Sigmoid colon (tissue), 7 donors: Measurements from ENCODE around the gene ERMP1. TPM values are rescaled to one million over a fixed set of nuclear protein-coding genes. Genes with fewer than 3 reads are reported as not detected.

Experiments
- DNase-seq: peaks from one replicate; pipeline ENCODE4 v3.0.0-alpha.2; 2019
- H3K27ac ChIP-seq, 4 donors: fragments of 200-600 bp; sonication (generic); one replicate each; pipeline ENCODE4 v1.5.1; 2016 to 2019; ENCODE audit warnings: mild to moderate bottlenecking in 1 of 4
- H3K27me3 ChIP-seq, 3 donors: fragments of 200-600 bp; sonication (generic); one replicate each; pipeline ENCODE4 v1.5.1; 2019; ENCODE audit warnings: mild to moderate bottlenecking in 1 of 3
- H3K36me3 ChIP-seq, 4 donors: fragments of 200-600 bp; sonication (generic); one replicate each; pipeline ENCODE4 v1.5.1; 2016 to 2019
- H3K4me1 ChIP-seq, 4 donors: fragments of 200-600 bp; sonication (generic); one replicate each; pipeline ENCODE4 v1.5.1; 2017 to 2019
- H3K4me3 ChIP-seq, 4 donors: fragments of 200-600 bp; sonication (generic); one replicate each; pipeline ENCODE4 v1.5.1; 2017 to 2019; ENCODE audit warnings: mild to moderate bottlenecking in 2 of 4, moderate library complexity in 1 of 4
- H3K9me3 ChIP-seq, 4 donors: fragments of 200-600 bp in 3 of 4; sonication (generic) in 3 of 4; one replicate each; pipeline versions ENCODE4 v1.5.1 to v1.6.1; 2013 to 2019
- EP300 ChIP-seq, 4 donors: sonication (generic); formaldehyde crosslinking; IDR thresholded peaks; one replicate each; pipeline ENCODE4 v1.6.1; 2017; ENCODE audit warnings: antibody characterized with exemption in 4 of 4
- POLR2A ChIP-seq, 2 donors: fragments of 450-650 bp; IDR thresholded peaks; one replicate each; pipeline ENCODE4 v1.6.1; 2016; ENCODE audit warnings: antibody characterized with exemption in 2 of 2, mild to moderate bottlenecking in 2 of 2, moderate library complexity in 2 of 2
- POLR2AphosphoS5 ChIP-seq, 4 donors: sonication (generic); formaldehyde crosslinking; IDR thresholded peaks; one replicate each; pipeline ENCODE4 v1.6.1; 2017; ENCODE audit warnings: antibody characterized with exemption in 4 of 4
- WGBS, 2 donors: extraction: QIAGEN DNeasy Blood & Tissue Kit; methylation state at CpG; one replicate each; pipeline ENCODE4 v1.1.7; 2013; 5-methylcytosine and 5-hydroxymethylcytosine counted together
- intact Hi-C: fragments of 100-400 bp; cut with DNase I; formaldehyde crosslinking; loops from one replicate; pipeline ENCODE4 v1.15.1; 2023
- polyA plus RNA-seq, 3 donors: library from polyadenylated mRNA; stranded (reverse); fragments of 200-250 nt; gene quantifications; one replicate each; pipeline ENCODE4 v1.2.3, GENCODE V29; 2013
- total RNA-seq, 4 donors: library from RNA; depleted of rRNA; stranded (reverse); fragments of >200 nt; gene quantifications; one replicate each; pipeline ENCODE4 v1.1.0, GENCODE V29; 2016
- TF ChIP-seq, protein P1 (sequence below), 4 experiments: fragments of 450-650 bp in 3 of 4; fragments of 200-600 bp in 1 of 4; IDR thresholded peaks; one replicate each; pipeline ENCODE4 v1.5.1; 2016 to 2019; ENCODE audit warnings: antibody characterized with exemption in 4 of 4, mild to moderate bottlenecking in 3 of 4, moderate library complexity in 2 of 4
- donor health status: healthy with polysubstance abuse.
- donor health status: Bipolar disorder and iron deficiency.
- donor health status: healthy.

The ERMP1 gene
- total and polyA plus RNA-seq, 7 donors, result 2.4 to 13.2 (median 7.9) TPM

DNA sequence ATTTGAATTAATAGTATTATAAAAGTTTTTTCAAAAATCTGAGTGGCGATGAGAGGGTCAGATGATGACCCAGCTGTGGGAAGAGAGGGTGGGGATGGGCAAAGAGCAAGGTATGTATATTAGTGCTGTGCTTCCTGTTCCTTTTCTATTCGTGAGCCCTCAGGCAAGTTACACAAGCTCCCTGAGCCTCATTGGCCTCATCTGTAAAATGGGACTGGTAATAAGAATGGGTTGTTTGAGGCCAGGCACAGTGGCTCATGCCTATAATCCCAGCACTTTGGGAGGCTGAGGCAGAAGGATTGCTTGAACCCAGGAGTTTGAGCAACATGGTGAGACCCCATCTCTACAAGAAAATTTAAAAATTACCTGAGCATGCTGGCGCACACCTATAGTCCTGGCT is 33.8 kb upstream of the ERMP1 start:
- no peak overlapping the region for H3K4me3 ChIP-seq
- no peak overlapping the region for H3K27ac ChIP-seq
- 78 to 92% methylated on average over 3 of the region's 3 CpGs for WGBS, 2 donors
- intact Hi-C loops, result no loop called here
- TF ChIP-seq POLR2AphosphoS5 (IDR thresholded peaks at IDR 0.05) (no peak), POLR2A (IDR thresholded peaks at IDR 0.05) (no peak), EP300 (IDR thresholded peaks at IDR 0.05) (no peak)
- TF ChIP-seq, protein P1, sequence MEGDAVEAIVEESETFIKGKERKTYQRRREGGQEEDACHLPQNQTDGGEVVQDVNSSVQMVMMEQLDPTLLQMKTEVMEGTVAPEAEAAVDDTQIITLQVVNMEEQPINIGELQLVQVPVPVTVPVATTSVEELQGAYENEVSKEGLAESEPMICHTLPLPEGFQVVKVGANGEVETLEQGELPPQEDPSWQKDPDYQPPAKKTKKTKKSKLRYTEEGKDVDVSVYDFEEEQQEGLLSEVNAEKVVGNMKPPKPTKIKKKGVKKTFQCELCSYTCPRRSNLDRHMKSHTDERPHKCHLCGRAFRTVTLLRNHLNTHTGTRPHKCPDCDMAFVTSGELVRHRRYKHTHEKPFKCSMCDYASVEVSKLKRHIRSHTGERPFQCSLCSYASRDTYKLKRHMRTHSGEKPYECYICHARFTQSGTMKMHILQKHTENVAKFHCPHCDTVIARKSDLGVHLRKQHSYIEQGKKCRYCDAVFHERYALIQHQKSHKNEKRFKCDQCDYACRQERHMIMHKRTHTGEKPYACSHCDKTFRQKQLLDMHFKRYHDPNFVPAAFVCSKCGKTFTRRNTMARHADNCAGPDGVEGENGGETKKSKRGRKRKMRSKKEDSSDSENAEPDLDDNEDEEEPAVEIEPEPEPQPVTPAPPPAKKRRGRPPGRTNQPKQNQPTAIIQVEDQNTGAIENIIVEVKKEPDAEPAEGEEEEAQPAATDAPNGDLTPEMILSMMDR (IDR thresholded peaks at IDR 0.05), result no peak
- no peaks in the 10 kb centered on the region for H3K4me1 ChIP-seq
- H3K36me3 ChIP-seq, result peaks cover 0 to 3% (median 0%) of the 10 kb centered on the region in 4 donors
- DNase-seq, result no peak
- H3K27me3 ChIP-seq, result no peaks in the 10 kb centered on the region
- H3K9me3 ChIP-seq, result no peaks in the 10 kb centered on the region

DNA sequence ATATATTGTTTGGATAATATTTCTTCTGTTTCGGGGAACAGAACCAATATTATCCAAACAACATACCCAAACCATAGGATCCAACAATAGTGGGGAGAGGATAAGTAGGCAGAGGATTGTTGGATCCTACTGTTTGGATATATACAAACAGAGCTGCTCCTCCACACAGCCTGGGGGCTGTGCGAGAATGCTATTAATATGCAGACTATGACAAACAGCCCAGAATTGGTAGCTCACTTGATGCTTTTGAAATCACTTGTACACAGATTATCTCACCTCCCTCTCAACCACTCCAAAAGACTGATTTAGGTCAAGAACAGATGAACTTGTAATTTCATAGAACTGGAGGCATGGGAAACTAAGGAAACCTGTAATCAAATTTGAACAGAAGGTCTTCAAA is 33.4 kb upstream of the ERMP1 start:
- TF ChIP-seq, protein P1 (IDR thresholded peaks at IDR 0.05), result no peak
- Histone ChIP-seq H3K27ac (no peak overlapping the region), H3K4me3 (no peak overlapping the region), H3K36me3 (no peaks in the 10 kb centered on the region), H3K4me1 (no peaks in the 10 kb centered on the region), H3K9me3 (no peaks in the 10 kb centered on the region), H3K27me3 (no peaks in the 10 kb centered on the region)
- 97 to 98% methylated on average over 2 of the region's 2 CpGs for WGBS, 2 donors
- DNase-seq, result no peak
- intact Hi-C loops, result no loop called here

DNA sequence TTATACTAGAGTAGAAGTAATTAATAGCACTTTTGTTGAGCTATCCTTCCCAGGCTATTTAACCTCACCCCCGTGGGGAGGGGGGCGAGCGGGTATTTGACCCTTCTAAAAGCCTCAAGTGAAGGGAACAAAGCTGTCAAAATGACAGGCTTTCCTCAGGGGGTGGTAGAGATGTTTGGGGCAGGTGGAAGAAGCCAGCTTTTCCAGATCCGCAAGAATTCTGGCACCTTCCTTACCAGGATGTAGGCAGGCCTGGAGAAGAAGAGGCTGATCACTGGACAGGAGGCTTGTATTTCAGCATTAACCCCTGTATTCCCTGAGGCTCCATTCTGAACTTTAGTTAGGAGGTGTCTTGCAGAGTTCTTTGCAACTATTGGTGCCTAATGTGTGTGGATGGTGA is 31.5 kb upstream of the ERMP1 start:
- no peak for DNase-seq
- H3K27ac ChIP-seq, result no peak overlapping the region
- no peak overlapping the region for H3K4me3 ChIP-seq
- WGBS, 2 donors, result 79 to 81% methylated on average over 4 of the region's 4 CpGs
- no peaks in the 10 kb centered on the region for H3K27me3 ChIP-seq
- TF ChIP-seq, protein P1 (IDR thresholded peaks at IDR 0.05), result no peak
- TF ChIP-seq EP300 (IDR thresholded peaks at IDR 0.05), result no peak
- TF ChIP-seq POLR2A (IDR thresholded peaks at IDR 0.05), result no peak
- no peak for TF ChIP-seq POLR2AphosphoS5 (IDR thresholded peaks at IDR 0.05)
- H3K9me3 ChIP-seq, result no peaks in the 10 kb centered on the region
- intact Hi-C loops, result no loop called here
- H3K36me3 ChIP-seq, result no peaks in the 10 kb centered on the region
- no peaks in the 10 kb centered on the region for H3K4me1 ChIP-seq

DNA sequence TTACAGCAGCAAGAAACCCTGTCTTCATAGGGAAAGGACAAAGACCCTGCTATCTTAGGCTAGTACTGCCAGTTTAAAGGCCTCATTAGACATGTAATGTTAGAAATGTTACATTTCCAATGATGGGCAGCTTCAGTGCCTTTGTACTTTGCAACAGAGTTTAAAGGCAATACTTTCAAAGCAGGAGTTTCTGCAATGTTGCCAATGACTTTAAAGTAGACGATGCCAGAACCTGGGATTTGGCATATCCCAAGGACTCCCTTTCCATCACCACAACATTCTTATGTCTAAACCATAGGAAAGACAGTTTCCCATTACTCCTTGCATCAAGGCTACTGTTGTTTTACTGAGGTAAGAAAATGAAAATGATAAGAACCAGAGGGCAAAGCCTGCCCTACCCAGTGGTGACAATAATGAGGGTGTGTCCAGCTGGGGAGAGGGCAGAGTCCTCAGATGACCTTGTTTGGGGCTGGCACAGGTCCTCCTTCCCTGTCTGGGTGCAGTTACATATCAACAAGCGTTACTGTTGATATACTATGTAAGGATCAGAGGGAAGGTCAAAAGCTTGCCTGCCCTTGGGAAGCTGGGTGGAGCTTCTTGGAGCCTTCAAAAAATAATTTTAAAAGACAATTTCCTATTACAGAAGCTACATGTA is 30.3 kb upstream of the ERMP1 start:
- TF ChIP-seq, protein P1 (IDR thresholded peaks at IDR 0.05), result no peak
- no peak for TF ChIP-seq POLR2AphosphoS5 (IDR thresholded peaks at IDR 0.05)
- no peak for TF ChIP-seq EP300 (IDR thresholded peaks at IDR 0.05)
- no peak for TF ChIP-seq POLR2A (IDR thresholded peaks at IDR 0.05)
- intact Hi-C loops, result no loop called here
- Histone ChIP-seq H3K27ac (no peak overlapping the region), H3K36me3 (no peaks in the 10 kb centered on the region), H3K4me3 (no peak overlapping the region), H3K27me3 (no peaks in the 10 kb centered on the region), H3K4me1 (no peaks in the 10 kb centered on the region), H3K9me3 (no peaks in the 10 kb centered on the region)
- no peak for DNase-seq
- 25 to 62% methylated on average over 2 of the region's 2 CpGs for WGBS, 2 donors

DNA sequence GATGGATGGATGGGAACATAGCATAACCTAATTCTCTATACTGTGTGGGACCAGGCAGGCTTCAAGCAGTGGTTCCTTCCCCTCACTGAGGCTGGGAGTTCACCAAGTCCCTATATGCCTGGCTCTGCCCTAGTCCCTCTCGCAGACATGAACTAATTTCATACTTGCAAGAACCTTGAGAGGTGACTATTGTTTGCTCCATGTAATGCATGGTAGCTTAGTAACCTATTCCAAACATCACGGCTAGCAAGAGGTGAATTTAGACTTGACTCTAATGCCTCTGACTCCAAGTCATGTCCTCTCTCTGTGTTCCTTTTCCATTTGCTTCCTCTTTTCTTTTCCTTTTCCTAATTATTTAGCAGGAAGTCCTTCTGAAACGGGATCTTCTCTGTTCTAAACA is 25.9 kb upstream of the ERMP1 start:
- WGBS, 2 donors, result 33 to 66% methylated on average over 3 of the region's 3 CpGs

More for the DNA sequence above, 25.9 kb upstream of the ERMP1 start:
- no peak overlapping the region for H3K27ac ChIP-seq
- intact Hi-C loops, result no loop called here
- DNase-seq, result no peak
- no peaks in the 10 kb centered on the region for H3K4me1 ChIP-seq
- H3K9me3 ChIP-seq, result no peaks in the 10 kb centered on the region
- TF ChIP-seq POLR2A (IDR thresholded peaks at IDR 0.05) (no peak), EP300 (IDR thresholded peaks at IDR 0.05) (no peak), POLR2AphosphoS5 (IDR thresholded peaks at IDR 0.05) (no peak)
- no peaks in the 10 kb centered on the region for H3K36me3 ChIP-seq
- H3K4me3 ChIP-seq, result no peak overlapping the region
- no peaks in the 10 kb centered on the region for H3K27me3 ChIP-seq
